SK-MEL-5 (cell line): ENCODE measurements around the gene SBF2. TPM values are rescaled to one million over a fixed set of nuclear protein-coding genes. Genes with fewer than 3 reads are reported as not detected.
A peak's percentile ranks its signal among the peaks of the same experiment; 100 is the strongest.

Experiments
- DNase-seq: peaks from one replicate; pipeline ENCODE4 v3.0.0-alpha.2; 2016; ENCODE audit warnings: low read depth, low spot score
- in situ Hi-C: cut with HindIII; loops from 2 replicates; pipeline ENCODE4 v1.10.0; 2016; ENCODE audit warnings: low sequenced_read_pairs, high pct_unique_total_duplicates, low pct_unique_long_range_greater_than_20kb
- total RNA-seq: library from RNA; depleted of rRNA; stranded (reverse); fragments of >200 nt; shearing (Covaris generic); gene quantifications from 2 replicates; pipeline ENCODE4 v1.2.3, GENCODE V29; 2014

The SBF2 gene
- total RNA-seq, 1 experiment from 2014 or later: 29.6 TPM

DNA sequence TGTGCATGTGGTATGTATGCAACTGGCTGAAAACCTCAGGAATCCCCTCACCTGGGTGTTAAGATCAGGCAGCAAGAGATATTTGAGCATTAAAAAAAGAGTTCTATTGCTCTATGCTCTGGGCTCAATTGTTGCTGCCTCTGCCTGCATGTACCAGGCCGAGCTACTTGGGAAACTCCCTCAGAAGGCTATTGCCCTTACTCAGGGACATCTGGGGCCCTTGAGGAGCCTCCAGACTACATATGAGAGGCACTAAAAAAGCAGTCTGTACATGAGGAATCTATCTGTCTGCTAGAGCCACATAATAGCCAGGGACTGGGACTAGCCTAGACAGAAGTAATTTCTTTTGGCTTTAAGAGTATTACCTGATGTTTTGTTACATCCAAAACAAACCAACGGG, 510.0 kb downstream of the SBF2 start:
- in situ Hi-C loops: no loop called here
- no peak for DNase-seq

DNA sequence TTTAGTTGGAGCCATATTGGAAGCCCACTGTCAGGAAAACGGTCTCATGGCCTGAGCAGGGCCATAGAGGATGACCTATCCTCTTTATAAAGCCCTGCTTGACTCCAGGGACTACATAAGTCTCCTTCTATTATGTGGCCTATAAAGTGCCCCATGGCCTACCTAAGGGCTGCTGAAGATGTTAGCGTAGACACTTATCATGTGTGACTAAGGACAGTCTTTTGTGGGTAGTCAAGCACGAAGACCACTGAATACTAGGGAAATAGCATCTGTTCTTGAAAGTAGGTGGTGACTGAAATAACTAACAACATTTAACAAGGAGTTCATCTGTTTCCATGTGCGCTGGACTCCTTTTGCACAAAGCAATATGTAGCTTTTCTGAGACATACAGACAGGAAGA, 513.1 kb downstream of the SBF2 start:
- in situ Hi-C loops: no loop called here
- no peak for DNase-seq

DNA sequence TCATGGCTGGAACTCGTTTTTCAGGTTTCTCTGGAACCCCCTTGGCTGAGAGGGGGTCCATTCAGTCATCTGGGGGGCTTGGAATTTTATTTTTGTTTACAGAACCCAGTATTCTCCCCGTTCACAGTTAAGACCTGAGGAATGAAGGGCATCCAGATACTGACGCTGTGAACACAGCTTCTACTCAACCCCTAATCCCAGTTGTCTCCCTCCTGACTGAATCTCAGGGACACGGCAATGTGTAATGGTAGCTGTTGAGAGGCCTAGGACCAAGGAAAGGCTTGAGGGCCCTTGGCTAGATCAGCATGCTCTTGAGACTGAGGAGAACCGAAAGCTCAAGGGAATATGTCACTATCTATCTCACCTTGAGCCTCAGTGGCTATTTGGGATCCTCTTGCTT, 516.5 kb downstream of the SBF2 start:
- no peak for DNase-seq
- in situ Hi-C loops: no loop called here

DNA sequence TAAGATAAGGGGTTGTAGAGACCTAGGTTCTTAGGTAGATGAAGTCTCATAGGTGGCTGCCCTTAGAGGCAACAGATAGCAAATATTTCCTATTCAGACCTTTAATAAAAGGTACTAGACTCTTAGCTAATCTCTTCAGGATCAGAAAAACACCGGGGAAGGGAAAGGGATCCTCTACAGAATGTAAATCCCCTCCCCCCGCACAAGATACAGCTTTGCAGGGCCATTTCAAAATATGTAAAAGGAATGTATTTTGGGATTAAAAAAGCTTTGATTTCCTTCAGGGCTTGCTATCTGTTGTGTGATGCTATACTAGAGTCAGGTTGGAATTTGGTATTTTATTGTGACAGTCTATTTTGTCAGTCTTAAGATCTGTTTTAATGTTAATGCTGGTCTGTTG, 517.0 kb downstream of the SBF2 start:
- no peak for DNase-seq
- in situ Hi-C loops: no loop called here

DNA sequence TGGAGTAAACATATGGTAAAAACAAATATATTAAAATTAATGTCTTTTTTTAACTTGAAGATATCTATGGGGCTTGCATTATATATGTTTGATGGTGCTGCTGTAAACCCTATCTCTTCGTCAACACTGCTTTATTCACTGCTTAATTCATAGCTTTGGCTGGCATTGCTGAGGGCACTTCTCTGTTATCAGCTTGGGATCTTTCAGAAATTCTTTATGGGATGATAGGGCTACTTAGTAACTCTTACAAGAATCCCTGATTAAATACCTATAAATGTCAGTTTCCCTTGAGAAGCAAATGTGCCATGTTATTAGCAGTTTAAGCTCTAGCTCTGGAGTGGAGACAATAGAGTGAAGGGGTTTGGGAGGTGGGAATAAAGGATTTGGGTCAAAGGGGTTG, 517.8 kb downstream of the SBF2 start:
- in situ Hi-C loops: no loop called here

DNA sequence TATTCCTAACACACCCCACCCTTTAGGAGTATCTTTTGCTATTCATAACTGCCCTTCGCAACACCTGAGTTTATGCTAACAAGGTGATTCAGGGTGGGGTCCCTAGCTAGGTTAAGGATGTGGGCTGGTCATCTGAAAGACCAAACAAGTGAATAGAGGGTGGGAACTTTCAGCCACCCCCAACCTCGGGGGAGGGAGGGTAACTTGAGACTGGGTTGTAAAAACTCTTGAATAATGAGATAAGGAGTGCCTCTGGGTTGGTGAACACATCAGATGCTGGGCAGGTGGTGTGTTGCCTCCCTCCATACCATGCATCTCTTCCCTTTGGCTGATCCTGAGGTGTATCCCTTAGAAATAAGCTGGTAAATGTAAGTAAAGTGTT, 518.6 kb downstream of the SBF2 start:
- in situ Hi-C loops: no loop called here
- no peak for DNase-seq

More for the DNA sequence above, 517.8 kb downstream of the SBF2 start:
- no peak for DNase-seq

DNA sequence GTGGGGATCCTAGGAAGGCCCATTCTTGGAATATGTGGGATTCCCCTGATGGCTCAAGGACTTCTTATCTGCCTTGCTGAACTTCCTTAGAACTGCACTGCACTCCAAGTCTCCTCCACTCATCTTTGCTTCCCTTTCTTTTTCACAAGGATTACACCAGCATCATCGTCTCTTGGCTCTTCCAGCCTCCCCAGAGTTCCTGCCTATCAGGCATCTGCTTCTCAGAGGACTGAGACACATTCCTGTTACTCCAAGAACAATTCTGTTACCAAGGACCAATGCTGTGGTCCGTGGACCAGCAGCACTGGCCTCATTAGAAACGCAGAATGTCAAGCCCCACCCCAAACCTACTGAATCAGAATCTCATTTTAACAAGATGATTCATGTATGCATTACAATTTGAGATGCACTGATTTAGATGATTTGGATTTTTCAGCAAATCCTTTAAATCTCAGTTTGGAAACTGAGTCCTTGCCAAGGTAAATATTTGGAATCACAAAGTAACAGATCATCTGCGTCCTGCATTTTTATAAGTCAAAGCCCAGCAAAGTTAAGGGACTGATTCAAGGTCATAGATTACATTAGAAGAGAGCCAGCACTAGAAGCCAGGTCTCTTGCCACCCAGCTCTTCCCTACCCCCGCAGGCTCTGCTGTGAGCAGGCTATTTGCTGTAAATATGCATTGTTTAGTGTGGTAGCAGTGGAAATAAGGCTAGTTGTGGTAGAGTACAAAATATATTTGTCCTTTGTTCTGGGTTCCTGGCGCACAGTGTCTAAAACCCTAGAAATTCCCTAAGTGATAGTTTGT, 519.2 kb downstream of the SBF2 start:
- no peak for DNase-seq
- in situ Hi-C loops: no loop called here

DNA sequence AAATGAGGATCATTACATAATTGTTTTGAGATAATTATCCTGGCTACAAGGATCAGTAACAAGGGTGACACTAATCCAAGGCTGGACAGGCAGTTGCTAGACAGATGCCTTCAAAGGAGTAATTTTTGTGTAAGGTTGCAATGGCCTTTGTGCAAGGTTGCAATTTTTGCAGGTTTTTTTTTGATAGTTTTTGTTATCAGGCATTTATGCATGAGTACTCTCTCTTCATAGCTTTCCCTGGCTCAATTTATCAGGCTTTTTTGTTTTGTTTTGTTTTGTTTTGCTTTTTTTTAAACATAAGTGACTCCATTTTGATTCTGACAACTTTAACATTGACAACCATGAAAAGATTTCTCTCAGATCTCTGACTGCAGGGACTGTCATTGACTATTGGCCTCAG, 519.9 kb downstream of the SBF2 start:
- in situ Hi-C loops: no loop called here
- DNase-seq: no peak

DNA sequence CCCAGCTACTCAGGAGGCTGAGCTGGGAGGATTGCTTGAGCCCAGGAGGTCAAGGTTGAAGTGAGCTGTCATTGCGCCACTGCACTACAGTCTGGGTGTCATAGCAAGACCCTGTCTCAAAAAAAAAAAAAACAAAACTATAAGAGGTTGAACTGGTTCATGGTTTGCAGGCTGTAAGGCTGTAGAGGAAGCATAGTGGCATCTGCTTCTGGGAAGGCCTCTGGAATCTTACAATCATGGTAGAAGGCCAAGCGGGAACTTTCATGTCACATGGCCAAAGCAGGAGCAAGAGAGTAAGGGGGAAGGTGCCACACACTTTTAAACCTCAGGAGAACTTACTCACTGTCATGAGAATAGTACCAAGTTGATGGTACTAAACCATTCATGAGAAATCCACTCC, 520.5 kb downstream of the SBF2 start:
- in situ Hi-C loops: no loop called here
- no peak for DNase-seq

DNA sequence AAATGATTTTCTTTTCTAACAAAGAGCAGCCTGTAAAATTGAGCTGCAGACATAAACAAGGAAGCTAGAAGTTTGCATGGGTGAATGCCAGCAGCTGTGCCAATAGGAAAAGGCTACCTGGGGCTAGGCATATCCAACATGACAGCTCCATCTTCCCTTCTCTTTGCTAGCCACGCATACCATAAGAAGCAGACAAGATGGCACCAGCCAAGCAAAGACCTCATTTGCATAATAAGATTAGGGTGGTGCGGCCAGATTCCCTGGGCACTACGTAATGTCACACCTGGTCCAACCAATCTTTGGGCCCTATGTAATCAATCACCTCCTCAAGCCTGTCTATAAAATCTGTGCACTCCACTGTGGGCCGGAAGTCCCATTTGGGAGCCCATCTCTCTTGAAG, 521.8 kb downstream of the SBF2 start:
- DNase-seq: no peak
- in situ Hi-C loops: no loop called here

DNA sequence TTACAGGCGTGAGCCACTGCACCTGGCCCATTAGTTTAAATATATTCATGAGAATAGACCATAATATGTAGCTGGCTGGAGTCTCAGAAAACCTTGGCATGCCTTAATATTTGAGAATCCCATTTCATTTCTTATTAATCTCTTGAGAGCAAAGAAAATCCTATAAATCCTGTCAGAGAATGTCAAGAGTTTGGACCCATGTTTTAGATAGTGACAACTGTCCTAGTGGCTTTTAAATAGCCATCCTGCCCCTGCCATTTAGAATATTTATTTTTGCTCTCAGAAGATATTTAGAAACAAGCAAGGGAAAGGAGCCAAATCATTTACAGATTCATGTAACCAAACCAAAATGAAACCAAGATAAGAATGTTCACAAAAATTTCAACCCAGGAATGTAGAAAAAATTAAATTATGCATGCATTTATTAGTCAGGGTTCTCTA, 522.9 kb downstream of the SBF2 start:
- no peak for DNase-seq
- in situ Hi-C loops: no loop called here

DNA sequence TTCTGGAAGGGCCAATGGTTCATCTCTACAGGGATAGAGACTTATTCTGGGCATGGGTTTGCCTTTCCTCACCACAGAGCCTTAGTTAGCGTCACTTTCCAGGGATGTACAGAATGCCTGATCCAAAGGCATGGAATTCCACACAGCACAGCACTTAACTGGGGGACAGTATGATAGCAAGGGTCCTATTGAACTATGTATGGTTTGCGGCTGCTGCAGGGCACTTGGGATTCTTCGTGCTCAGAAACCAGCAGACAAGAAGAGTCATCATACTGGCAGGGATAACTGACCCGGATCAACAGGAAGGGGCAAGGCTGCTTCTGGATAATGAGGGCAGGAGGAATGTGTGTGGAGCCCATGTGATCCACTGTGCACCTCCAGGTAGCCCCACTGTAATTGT, 524.4 kb downstream of the SBF2 start:
- in situ Hi-C loops: no loop called here
- DNase-seq: no peak

DNA sequence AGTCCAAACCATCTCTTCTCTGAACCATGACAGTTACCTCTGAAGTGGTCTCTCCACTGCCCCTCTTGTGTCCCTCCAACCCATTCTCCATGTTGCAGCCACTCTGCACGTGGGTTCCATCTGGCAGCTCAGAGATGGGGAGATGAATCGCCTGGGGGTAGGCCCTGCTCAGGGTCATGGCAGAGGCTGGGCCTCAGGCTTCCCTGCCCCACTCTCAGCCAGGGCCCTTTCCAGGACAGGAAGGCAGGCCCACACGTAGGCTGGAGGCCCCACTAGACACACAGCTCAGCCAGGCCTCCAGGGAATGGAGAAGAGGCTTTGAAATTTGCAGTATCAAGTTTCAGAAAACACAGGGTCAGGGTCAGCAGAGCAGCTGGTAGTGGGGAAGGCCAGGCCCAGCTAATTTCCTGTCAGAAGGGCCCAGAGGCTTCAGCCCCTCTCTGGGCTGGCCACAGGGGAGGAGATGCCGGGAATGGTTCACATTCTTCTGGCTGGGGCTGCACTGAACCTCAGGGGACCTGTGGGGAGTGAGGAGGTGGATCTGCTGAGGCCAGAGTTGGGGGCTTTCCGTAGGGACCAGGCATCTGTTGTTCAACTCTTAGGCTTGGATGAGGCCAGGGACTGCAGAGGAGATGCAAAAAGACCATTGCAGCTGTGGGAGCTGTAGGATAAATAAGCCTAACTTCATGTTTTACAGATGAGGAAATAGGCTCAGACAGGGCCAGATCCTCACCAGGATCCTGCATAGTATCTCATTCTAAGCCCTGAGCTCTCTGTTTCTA, 528.5 kb downstream of the SBF2 start:
- in situ Hi-C loops: no loop called here
- no peak for DNase-seq

DNA sequence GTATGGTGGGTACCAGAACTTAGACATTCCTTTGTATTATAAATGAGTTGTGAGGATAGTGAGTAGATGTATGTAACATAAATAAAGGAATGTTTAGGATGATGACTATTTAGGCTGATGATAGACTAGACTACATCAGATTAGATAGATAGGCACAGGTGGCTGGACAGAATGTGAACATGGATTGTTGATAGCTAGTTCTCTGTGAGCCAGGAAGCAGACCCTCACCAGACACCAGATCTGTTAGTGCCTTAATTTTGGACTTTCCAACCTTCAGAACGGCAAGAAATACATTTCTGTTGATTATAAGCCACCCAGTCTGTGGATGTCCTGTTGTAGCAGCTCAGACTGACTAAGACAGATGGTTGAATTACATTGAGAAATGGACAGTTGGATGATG, 530.7 kb downstream of the SBF2 start:
- no peak for DNase-seq
- in situ Hi-C loops: no loop called here

DNA sequence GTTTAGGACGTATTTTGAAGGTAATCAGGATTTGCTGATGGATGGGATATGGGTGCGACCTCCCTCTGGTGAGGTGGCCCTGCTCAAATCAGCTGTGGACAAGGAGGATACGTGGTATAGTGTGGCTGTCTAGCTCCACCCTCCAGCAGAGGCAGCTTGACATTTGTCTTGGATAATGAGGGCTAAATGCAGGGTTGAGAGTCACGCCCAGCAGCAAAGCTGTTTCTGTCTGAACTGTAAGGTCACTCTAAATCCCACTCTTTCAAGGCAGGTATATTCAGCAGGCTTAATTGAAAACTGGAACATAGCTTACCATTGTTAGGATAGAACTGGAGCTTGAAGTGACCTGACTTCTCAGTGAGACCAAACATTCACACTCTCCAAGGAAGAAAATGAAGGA, 531.5 kb downstream of the SBF2 start:
- in situ Hi-C loops: no loop called here
- DNase-seq: no peak

DNA sequence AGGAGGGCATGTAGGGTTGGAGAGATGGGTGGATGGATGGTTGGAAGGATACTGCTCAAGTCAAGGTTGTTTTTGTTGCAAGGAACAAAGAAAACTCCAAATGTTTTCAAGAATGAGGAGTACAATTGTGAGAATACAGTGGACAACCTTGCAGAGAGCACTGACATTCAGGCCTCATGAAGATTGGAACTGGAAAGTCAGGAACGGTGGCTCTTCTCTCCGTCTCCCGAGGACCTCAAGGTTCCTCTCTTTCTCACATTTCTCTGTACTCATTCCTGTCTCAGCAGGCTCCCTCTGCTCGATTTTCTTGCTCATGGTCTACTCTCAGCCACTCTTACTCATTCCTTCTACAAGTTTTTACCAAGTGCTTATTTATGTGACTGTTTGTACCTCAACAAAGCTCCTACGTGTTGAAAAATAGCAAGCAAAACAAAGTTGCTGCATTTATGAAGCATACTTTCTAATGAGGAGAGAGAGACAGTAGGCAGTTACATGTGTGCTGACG, 532.5 kb downstream of the SBF2 start:
- in situ Hi-C loops: no loop called here
- no peak for DNase-seq

DNA sequence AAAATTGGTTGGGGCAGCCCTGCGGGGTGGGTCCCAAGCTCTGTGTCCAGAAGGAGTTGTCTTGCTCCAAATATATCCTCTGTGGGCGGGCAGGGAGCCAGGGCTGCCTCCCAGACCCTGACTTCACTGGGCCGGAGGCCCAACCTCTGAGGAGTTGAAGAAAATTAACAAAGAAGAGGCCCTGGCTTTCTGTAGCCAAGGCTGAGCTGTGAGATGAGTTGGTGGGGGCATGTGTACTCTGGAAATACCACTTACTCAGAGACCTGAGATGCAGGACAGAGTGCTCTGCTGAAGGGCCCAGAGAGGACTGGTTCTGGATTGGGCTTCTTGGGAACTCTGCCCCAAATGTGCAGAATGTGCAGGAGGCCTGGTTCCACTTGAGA, 533.8 kb downstream of the SBF2 start:
- in situ Hi-C loops: no loop called here
- DNase-seq: peak; percentile 6

DNA sequence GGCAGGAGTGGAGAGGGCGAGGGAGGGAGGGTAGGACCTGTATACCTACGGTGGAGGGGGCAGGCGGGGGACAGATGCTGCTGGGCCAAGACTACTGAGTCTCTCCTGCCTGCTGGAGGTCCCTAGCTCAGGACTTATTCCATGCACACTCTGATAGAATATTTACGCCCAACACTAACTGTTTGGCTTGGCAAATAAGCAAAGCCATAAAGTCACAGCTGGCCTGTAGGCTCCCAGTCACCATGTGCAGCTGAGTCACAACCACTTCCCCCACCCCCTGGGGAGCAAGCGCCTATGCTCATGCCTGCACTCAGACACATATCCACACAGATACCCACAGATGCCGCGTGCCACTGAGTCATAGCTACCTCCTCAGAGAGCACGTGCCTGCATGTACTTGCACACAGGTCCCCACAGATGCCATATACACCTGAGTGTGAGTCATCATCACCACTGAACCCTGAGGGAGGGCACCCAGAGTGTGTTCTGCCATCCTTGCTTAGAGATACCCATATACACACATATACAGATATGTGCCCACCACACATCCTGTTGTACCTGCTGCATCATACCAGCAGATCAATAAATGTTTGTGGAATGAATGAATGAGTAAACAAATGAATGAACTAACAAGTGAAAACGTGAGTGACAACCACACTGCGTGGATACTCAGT, 534.4 kb downstream of the SBF2 start:
- DNase-seq: peak; percentile 89
- in situ Hi-C loops: no loop called here
